ENCODE data around the gene TSPAN11.
"Not testable (repeated sequence)": the region's sequence is repeated elsewhere in the genome, so short reads cannot be mapped to it uniquely, and the experiment has no call there.

The TSPAN11 gene

GRCh38 chr12:31021809-31022494, 95.4 kb downstream of the TSPAN11 start:
- DNase-seq: peak in 1 of 2 experiments; percentile 29

DNA sequence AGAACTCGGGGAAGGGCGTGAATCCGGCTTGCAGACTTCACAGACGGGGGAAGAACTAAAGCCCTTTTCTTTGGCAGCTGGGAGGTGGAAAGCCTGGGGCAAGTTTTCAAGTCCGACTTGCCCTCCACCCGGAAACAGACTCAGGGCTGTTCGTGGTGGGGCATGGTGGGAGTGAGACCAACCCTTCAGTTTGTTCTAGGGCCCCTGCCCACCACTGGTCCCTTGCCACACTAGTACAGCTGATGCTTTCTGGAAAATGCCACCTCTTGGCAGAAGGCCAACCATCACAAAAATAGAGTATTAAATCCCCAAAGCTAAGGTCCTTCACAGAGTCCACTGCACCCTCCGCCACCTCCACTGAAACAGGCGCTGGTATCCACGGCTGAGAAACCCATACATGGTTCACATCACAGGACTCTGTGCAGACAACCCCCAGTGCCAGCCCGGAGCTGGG, 96.8 kb downstream of the TSPAN11 start:
- DNase-seq: no peak

- DNase-seq: no peak
Measured at GRCh38 chr12:31026202-31026601, 99.7 kb downstream of the TSPAN11 start.

DNA sequence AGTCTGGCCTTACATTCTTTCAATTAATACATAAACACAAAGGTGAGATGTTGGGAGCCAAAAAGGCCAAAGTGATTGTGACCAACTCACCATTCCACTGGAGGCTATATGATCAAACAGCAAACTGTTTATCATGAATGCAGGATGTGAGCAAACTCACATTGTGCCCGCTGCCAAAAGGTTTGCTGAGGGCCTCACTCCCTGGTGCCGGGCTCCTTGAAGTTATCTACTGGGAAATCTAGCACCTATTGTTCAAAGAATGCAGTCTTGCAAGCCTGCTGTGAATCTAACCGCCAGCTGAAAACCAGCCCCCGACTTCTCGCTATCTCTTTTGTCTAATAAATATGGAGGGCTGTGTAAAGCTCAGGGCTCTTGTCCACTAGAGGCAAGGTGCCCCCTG, 100.5 kb downstream of the TSPAN11 start:
- not testable (repeated sequence) for DNase-seq

- no peak for DNase-seq
Measured at GRCh38 chr12:31029468-31029867, 102.9 kb downstream of the TSPAN11 start.

DNA sequence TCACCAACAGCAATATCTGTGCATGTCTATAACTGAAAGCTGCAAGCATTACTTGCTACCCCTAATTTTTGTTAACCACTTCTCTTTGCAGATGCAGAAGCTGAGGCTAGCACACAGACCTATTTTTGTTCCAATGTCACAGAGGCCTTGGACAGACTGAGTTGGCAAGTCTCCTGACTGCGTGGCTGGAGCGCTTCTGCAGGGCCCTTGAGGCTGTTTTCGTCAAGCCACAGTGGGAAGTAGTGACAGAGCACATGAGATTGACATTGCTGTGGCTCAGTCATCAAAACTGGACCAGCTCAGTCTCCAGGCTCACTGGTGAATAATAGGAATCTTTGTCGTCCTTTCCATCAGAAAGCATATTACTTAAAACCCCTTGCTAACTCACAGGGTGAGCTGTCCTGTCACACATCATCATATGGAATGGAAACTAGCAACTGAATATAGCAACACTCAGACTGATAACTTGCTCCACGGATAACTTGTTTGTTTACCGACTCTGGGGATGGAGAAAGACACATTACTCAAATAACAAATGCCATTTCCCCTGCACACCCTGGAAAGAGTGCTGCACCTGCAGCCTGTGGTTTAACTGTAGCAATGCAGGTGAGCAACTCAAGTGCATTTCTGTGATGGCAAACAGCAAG, 103.5 kb downstream of the TSPAN11 start:
- no peak for DNase-seq

GRCh38 chr12:31031951-31032335, 105.4 kb downstream of the TSPAN11 start:
- DNase-seq: no peak

DNA sequence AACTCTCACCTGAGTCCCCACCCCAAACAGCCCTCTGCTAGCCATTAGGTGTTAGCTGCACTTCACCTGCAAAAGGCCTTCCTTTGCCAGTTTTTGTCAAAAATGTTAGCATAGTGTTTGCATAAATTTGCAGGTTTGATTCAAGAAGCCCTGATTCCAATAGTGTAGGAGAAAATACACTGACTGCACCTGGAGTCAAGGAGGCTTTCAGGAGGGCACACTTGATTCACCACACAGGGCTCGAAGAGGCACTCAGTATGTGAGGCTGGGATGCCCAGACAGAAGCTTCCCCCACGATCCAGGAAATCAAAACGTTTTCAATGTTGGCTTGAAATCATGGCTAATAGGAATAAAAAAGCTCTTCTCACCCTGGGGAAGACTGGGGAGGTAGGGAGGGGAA, 106.6 kb downstream of the TSPAN11 start:
- DNase-seq: no peak

DNA sequence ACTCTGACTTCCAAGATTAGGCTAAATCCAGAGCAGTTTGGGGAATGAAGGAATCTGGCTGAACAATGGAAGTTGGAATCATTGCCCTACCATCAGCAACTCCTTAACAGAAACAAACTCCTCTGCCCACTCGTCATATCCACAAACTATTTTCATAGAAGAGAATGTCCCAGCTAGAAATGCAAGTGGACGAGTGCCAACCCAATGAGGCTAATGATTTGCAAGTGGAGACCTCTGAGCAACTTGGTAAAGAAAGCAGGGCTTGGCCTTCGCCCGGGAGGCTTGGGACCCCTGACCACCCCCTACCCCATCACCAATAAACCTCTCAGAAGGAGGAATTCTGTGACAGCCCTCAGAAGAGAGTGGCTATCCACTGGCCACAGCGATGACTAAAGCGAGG, 107.1 kb downstream of the TSPAN11 start:
- no peak for DNase-seq

GRCh38 chr12:31034372-31034771, 107.8 kb downstream of the TSPAN11 start:
- no peak for DNase-seq

DNA sequence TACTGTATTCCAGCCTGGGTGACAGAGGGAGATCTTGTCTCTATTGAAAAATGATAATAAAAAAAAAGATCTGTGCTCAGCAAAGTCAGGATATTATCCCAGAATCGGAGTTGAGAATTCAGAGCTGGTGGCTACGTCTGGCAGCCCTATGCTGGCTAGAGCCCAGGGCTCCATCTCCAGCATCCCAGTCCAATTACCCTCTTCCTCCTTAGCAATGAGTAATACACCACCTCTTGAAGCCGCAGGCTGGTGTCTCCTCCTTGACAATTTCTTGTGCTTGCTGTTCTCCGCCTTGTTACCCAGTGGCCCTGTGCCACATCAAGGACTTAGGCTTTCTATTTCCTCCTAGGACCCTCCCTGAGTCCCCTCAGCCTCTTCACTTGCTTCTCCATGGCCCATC, 108.7 kb downstream of the TSPAN11 start:
- no peak for DNase-seq

GRCh38 chr12:31035967-31036665, 109.6 kb downstream of the TSPAN11 start:
- DNase-seq: no peak

DNA sequence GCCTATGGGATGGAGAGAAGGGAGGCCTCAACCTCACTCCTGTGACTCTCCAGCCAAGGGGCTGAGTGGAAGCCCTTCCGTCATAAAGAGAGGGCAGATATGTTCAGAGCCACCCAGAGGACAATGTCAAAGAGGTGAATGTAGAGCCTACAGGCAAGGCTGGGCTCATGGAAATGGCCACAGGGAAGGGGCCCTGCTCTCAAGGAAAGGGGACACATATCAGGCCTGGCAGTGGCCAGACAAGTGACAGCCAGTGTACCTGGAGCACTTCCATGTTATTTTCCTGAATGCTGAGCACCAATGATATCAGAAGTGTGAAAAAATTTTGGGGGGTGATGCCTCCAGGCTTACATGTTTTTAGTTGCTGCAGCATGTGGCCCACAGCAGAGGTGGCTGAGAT, 110.5 kb downstream of the TSPAN11 start:
- no peak for DNase-seq

DNA sequence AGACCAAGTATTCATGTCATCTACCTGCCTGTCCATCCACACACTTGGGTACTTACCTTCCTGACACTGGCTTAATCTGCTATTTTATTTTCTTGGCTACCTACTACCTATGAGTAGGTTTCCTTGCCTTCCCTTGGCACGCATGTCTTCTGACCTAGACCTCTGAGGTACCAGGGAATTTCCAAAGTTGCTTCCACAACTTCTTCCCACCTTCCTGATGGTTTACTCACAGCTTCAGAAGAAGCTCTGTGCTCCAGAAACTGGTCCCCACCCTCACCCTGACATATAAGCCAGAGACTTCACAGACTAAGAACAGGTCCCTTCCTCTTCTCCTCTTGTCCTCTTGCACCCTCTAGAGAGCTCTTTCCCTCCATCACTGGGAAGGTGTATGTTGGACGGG, 111.4 kb downstream of the TSPAN11 start:
- DNase-seq: no peak

DNA sequence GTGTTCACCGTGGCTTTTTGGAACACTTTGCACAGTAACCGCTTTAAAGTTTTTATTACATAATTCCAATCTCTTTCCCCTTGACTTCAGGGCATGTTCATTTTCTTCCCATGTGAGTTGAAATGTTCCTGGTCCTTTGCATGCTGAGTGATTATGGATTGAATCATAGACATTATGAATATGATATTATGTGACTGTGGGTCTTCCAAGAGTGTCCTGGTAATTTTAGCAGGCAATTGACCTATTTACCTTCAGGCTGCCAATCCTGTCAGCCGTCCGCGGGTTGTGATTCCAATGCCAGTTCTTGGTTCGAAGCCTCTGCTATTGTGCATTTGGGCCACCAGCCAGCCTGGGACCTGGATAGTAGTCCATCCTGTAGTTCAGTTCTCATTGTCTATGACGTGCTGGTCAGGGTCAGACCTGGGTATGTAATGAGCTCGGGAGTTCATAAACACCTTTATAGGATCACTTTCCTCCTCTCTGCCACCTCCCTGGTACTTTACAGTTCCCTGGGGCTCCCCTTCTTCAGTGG, 114.6 kb downstream of the TSPAN11 start:
- DNase-seq: no peak

Data from NCI-H524 (cell line).